Measurements from ENCODE around the gene TXLNG.

Gene TXLNG

GRCh38 chrX:16874458-16875095 is 88.3 kb downstream of the TXLNG start:
- no peak for DNase-seq (ENCODE audit: low read depth)

- DNase-seq (ENCODE audit: low read depth): no peak
These were observed 90.4 kb downstream of the TXLNG start for GRCh38 chrX:16876696-16877095.

- DNase-seq (ENCODE audit: low read depth): no peak
These were observed 95.9 kb downstream of the TXLNG start for GRCh38 chrX:16882169-16882568.

- DNase-seq (ENCODE audit: low read depth): peak; percentile 54
These were observed 96.6 kb downstream of the TXLNG start for GRCh38 chrX:16882702-16883486.

- no peak for DNase-seq (ENCODE audit: low read depth)
These were observed 97.2 kb downstream of the TXLNG start for GRCh38 chrX:16883487-16883804.

GRCh38 chrX:16885628-16886027 is 99.4 kb downstream of the TXLNG start:
- DNase-seq (ENCODE audit: low read depth): no peak

- no peak for DNase-seq (ENCODE audit: low read depth)
These were observed 106.5 kb downstream of the TXLNG start for GRCh38 chrX:16892504-16893362.

Measured in stimulated activated CD8-positive, alpha-beta memory T cell treated with anti-CD3 and anti-CD28 coated beads, Interleukin-15, amount 100 ng/mL, for 1 hour (primary cell).